Measurements from ENCODE around the gene MFSD6. TPM values are rescaled to one million over a fixed set of nuclear protein-coding genes. Genes with fewer than 3 reads are reported as not detected.

The MFSD6 gene
- total and polyA plus RNA-seq, 2 of the 8 experiments (the other 6 are each of a cell fraction or from before 2014, with no cell fraction given), result 1.8 to 5.1 TPM

DNA sequence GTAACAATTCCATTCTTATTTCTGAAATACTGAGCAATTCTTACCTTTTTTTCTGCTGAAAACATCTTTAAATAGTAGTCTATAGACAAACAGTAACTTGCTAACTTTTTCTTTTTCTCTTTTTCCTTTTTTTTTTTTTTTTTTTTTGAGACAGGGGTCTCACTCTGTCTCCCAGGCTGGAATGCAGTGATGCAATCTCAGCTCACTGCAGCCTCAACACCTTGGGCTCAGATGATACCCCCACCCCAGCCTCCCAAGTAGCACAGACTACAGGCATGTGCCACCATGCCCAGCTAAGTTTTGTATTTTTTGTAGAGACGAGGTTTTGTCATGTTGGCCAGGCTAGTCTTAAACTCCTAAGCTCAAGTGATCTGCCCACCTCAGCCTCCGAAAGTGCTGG, 42.2 kb downstream of the MFSD6 start (continued):
- TF ChIP-seq CTBP2 (IDR thresholded peaks at IDR 0.05; ENCODE audit: borderline replicate concordance, insufficient read depth, insufficient read length, low read length), result no peak
